Measurements from ENCODE around the gene RELB.

RELB gene

DNA sequence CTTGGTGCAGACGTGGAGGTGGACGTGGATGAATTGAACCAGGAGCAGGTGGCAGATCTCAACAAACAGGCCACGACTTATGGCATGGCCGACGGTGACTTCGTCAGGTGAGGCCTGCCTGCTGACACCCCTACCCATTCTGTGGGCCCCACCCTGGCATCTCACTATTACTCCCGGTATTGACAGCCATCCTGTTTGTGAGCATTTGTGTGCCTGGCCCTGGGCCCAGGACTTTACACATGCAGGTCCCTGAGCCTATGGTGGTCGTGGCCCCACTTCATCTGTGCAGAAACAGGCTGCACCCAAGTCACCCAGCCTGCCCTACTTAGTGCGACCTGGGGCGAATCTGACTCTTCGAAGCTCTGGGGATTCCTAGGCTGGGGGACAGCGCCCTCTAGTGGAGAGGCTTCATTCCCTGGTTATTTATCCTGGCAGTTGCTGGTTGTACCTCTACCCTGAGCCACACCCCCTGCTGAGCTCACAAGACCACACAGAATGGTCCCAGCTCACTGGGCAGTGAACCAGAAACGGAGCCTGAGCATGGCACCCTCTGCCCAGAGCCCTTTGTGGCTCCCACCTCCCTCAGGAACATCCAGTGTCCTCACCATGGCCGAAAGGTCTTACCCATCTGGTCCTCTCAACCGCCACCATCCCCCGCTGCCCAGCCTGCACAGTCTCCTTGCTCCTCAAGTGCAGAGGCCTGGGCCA is 58.1 kb downstream of the RELB start:
- DNase-seq (ENCODE audit: low read depth in 2 of 2), result peak; percentile 61 to 75

DNA sequence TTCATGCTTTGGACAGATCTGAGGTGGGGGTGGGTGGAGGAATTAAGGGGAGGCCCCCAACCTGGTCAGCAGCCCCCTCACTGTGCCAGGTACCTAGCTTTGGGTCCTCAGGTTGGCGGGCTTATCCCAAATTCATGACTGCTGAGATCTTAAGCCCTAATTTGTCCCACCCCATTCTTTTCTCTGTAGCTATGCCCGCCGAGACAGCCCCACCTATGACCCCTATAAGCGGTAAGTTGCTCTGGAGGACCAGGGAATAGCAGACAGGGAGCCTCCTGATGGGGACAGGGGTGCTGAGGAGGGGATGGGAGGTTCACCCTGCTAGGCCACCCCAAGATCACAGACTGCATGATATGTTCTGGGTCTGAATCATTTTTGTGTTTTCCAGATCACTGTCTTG is 60.7 kb downstream of the RELB start:
- DNase-seq (ENCODE audit: low read depth in 2 of 2), result no peak

DNA sequence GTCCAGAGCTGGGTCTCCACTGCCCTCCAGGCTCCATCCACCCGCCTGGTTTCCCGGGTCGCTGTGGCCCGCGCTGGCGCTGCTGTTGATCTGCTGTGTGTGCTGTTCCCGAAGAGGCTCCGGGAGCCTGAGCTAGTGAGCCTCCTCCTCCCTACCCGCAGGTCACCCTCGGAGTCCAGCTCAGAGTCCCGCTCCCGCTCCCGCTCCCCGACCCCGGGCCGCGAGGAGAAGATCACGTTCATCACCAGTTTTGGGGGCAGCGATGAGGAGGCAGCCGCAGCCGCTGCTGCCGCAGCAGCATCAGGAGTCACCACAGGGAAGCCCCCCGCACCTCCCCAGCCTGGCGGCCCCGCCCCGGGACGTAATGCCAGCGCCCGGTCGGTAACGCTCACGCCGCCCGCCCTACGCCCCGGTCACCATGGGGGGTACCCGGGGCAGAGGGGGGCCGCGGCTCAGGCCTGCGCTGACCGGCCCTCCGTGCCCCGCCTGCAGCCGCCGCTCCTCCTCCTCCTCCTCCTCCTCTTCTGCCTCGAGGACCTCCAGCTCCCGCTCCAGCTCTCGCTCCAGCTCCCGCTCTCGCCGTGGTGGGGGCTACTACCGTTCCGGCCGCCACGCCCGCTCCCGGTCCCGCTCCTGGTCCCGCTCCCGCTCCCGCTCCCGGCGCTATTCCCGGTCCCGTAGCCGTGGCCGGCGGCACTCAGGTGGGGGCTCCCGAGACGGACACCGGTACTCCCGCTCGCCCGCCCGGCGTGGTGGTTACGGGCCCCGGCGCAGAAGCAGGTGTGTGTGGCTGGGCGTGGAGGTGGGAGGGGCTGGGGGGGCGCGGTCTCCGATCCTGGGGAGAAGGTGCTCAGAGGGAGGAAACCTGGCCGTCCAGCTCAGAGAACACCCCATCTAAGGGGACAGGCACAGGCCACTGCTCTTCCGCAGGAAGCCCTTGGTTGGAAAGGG is 62.9 kb downstream of the RELB start:
- no peak for DNase-seq (ENCODE audit: low read depth in 2 of 2)

DNA sequence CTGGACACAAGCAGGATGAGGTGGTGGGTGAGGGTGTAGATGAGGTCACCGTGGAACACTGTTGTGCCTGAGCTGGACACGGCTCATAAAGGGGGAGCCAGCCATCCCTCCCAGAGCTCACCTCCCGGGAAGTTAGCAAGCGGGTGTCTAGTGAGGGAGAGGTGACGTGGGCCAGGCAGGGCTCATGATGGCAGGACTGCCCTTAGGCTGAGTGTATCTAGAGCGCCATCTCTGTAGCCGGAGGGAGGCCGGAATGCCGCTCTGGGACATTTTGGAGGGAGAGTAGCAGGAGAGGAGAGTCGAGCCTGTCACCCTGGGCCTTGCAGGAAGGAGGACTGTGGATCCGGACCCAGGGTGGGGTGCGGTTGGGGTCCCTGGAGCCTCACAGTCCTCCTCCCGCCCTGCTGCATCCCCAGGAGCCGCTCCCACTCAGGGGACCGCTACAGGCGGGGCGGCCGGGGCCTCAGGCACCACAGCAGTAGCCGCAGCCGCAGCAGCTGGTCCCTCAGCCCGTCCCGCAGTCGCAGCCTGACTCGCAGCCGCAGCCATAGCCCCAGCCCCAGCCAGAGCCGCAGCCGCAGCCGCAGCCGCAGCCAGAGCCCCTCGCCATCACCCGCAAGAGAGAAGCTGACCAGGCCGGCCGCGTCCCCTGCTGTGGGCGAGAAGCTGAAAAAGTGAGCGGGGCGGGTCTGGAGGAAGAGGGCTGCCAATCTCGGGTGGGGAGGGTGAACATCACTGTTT is 65.8 kb downstream of the RELB start:
- no peak for DNase-seq (ENCODE audit: low read depth in 2 of 2)

DNA sequence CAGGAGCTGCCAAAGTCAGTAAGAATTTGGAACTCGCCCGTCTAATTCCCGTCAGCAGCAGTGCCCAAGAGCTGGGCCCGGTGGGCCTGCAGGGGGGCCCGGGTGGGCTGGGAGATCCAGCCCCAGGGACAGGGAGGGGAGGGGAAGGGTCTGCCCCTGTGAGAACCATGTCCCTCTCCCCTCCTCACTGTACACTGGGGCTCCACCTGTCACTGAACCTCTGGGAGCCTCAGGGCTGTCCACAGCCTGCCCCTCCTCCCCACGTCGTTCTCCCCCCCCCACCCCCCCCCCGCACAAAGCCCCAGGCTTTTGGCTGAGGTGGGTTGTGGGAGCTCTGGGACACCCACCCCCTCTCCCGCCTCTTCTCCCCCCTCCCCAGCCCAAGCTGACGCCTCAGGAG is 66.8 kb downstream of the RELB start:
- DNase-seq (ENCODE audit: low read depth in 2 of 2), result no peak

DNA sequence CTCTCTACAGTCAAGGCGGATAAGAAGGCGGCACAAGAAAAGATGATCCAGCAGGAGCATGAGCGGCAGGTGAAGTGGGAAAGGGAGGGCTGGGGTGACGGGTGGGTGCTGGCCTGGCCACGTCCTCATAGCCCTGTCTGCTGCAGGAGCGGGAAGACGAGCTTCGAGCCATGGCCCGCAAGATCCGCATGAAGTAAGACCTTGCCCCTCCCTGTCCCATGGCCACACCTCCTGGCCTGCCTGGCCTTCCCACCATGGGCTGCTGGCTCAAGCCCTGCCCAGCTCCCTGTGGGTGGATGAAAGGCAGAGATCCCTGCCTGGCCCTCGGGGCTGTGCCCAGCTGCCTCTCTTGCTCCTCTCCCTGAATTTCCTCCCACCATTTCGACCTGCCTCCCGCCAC is 67.8 kb downstream of the RELB start:
- no peak for DNase-seq (ENCODE audit: low read depth in 2 of 2)

DNA sequence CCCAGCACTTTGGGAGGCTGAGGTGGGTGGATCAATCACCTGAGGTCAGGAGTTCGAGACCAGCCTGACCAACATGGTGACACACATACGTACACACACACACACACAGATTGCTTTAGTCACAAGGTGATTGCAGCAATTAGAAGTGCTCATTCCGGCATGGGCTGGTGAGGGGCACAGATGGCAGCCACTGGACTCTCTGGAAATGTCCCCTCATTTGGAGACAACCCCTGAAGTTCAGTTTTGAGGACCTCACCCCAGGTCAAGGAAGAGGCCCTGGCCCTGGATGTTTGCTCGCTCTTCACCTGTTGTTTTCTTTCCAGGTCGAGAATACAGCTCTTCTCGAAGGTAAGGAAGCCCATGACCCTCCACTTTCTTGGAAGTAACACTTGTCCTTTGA is 69.0 kb downstream of the RELB start:
- no peak for DNase-seq (ENCODE audit: low read depth in 2 of 2)

DNA sequence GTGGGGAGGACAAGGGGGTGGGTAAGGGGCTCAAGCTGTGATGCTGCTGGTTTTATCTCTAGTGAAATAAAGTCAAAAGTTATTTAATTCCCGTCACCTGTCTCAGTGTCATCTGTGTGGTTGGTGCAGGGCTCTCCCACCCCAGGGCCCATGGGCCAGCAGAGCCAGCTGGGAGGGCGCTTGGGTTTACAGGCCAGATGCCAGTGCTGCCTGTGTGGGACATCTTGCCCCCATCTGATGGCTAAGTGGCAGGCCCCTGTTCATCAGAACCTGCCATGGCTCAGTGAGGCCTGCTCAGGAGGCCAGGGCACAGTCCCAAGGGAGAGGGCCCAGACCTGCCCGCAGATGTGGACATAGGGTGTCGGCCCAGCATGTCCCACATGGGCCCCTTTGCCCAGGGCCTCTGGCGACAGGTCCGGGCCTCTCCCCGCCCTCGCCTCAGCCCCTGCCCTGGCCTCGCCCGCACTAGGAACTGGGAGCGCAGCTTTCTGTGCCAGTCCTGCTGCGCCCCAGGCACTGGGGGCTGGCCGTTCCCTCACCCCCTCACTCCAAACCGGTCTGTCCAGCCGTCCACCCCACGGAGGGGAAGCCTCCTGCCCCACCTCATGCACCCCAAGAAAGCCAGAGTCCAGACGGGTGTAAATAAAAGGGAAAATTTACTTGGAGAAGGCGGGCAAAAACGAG is 69.7 kb downstream of the RELB start:
- DNase-seq (ENCODE audit: low read depth in 2 of 2), result no peak

DNA sequence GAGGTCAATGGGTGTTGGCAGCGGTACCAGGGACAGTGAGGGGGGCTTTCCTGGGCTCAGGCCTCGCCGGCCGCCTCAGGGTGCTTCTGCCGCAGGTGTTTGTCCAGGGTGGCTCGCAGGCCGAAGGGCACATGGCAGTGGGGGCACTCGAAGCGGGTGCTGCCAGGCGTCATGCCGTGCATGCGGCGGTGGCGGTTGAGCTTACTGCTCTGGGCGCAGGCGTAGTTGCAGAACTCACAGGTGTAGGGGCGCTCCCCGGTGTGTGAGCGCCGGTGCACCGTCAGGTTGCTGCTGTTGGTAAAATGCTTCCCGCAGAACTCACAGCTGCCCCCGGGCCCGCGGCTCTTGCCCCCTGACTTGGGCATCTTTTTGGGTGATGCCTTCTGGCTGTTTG is 70.3 kb downstream of the RELB start:
- DNase-seq (ENCODE audit: low read depth in 2 of 2), result no peak

DNA sequence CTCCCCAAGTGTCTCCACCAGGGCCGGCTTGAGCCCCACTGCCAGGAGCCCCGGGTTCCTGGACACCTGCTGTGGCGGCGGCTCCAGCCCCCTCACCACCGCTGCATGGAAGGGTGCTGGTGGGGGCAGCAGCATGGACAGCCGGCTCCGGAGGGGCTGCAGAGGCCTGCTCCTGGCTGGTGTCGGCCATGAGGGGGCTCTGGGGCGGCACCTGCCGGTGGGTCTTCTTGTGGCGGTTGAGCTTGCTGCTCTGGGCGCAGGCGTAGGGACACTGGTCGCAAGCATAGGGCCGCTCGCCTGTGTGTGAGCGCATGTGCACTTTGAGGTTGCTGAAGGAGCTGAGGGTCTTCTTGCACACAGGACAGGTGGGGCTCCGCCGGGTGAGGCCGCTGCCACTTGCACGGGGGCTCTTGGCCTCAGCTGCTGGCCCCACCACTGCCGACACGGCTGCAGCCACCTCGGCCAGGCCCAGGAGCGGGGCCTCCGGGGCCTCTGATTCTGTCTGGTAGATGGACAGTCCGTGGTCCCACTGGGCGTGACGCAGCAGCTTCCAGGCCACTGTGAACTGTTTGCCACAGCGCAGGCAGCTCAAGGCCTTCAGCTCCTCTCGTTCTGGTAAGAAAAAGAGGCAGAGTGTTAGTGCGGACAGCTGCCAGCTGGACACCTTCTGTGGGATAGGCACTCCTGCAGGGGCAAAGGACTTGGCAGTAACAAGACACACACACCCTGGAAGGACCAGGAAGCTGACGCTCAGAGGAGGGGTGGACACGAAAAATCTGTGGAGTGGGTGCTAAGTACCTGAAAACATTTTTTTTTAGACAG is 70.9 kb downstream of the RELB start:
- DNase-seq (ENCODE audit: low read depth in 2 of 2), result no peak

DNA sequence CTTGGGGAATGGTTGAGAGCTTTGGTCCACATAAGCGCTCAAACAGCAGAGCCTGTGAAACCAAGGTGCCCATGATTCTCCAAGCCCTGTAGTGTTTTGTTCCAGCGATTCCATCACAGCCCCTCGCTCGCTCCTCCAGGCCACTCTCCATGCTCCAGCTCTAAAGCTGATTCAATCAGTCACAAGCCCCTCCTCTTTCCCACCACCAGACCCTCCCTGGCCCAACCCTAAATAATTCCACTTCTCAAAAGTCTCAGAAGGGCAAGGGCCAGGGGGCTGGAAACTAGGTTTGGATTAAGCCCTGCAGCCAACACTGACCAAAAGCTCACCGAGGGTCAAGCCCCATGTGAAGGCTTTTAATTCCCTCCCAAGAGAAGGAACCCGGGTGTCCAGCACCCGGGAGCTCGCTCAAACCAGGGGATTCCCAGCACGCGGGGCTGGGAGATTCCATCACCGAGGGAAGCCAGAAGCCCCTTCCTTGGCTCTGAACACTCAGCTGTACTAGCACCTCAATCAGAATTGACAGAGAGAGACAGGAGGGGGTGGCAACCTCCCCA is 73.6 kb downstream of the RELB start:
- DNase-seq (ENCODE audit: low read depth in 2 of 2), result no peak

DNA sequence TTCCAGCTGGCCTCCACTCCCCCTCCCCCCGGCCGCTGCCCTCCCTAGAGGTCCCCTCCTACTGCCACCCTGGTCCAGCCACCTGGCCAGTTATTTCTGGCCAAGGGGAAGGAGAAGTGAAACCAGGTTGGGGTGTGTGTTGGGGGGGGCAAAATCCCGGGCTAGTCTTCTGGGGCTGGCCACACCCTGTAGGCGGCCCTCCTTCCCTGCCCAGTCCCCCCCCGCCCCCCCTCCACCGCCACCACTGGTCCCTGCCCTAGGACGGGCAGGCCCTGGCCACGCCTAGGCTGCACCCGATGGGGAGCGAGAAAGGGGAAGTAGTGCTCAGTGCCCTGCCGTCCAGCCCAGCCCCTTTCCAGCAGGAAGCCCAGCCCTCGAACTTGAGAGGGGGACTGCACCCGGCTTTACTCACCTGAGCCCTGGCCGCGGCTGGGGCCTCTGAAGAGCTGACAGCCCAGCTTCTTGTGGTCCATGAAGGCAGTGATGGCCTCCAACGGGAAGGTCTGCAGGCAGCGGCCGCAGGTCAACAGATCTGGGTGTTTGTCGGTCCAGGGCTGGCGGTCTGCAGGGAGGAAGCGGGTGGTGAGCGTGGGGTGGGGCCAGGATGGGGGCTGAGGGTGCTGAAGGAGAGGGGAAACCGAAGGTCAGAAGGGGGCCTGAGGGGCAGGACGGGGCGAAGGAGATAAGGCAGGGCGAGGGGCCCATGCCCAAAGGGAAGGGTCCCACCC is 74.2 kb downstream of the RELB start:
- DNase-seq (ENCODE audit: low read depth in 2 of 2), result peak in 1 of 2 donors; percentile 37

DNA sequence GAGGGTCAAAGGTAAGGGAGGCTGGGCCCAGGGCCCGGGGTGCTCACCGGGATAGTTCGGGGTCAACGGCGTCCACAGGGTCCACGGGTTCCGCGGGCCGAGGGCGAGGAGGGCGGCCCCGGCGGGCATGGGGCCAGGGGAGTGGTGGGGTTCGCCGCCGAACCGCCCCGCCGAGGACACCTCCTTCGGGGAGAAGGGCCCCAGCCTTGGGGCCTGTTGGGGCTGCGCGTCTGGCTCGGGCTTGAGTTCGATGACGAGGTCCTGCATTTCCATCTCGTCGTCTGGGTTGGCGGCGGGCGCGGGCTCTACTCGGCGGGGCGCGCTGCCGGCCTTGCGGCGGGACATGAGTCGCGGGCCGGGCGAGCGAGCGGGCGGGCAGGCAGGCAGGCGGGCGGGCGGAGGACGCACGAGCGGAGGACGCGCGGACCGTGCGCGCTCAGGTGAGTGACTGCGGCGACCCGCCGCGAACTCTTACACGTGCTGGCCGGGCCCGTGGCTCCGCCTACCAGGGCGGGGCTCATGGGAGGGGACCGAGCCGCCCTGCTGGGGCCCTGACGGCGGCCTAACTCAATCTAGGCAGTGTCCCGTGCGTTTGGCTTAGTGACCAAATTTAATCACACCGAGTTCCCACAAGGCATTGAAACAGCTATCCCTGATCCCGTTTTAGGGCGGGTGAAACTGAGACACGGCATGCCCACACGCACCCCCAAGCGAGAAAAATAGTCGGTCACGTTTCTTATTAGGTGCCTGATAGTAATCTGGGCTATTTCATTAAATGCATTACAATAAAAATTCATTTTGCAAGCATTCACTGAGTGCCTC is 75.0 kb downstream of the RELB start, which contains the start of gene ZNF296:
ZNF296 (minus strand) TSS at position 450 of the 822 bp plus-strand sequence; CDS start at position 345, 105 bp downstream.
- DNase-seq (ENCODE audit: low read depth in 2 of 2), result peak; percentile 52 to 80

DNA sequence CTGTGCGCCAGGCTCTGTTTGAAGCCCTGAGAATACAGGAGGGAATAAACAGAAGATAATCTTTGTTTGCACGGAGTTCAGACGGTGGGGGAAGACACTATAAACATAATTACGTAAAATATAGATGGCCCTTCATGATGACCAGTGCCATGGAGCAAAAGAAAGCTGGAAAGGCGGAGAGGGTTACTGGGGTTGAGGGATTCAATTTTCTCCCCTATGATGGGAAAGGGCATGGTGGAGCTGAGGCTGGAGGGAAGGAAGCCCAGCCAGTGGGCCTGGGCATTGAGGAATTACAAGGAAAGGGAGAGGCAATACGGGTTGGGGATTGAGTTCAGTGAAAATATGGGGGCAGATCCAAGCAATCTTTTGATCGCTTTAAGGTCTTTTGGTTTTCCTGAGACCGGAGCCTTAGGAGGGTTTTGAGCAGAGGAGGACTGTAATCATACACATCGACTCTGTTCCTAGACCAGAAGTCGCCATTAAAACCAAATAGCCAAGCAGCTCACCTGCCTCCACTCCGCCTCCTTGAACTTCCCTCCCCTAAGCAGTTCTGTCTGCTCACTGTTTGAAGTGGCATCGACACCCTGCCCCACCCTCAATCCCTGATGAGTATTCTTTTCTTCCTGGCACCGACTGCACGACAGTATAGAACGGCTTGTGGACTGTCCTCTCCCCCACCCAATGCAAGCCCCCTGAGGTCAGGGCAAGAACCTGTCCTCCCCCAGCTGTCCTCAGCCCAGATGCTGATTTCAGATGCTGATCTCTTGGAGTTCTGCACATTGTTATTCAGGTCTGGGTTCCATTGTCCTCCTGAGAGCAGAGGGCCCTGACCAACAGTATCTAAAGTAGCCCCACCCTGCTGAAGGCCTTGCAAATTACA is 75.8 kb downstream of the RELB start:
- DNase-seq (ENCODE audit: low read depth in 2 of 2), result no peak

DNA sequence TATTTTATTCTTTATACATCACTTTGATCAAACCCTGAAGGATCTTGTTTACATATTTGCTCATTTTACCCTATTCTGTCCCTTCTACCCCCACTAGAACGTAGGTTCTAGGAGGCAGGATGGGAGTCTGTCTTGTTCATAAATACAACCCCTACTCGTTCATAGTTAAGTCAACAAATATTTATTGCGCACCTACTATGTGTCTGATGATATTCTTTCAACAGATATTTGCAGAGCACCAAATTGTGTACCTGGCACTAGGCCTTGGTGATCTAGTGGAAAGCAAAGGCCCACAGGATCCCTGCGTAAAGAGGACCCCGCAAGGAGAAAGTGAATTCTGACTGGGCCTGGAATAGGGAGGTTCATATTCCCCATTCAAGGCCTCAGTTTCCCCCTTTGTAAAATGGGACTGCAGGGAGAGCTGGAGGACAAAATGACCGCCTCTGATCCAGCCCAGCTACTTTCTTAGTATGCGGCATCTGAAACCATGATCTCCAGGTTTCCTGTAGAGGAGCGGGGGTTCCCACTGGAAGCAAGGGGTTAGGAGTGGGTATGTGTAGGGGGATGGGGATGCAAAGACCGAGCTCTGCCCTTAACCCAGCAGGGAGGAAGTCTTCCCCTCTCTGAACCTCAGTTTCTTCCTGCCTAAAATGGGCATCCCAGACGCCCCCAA is 77.3 kb downstream of the RELB start:
- no peak for DNase-seq (ENCODE audit: low read depth in 2 of 2)

DNA sequence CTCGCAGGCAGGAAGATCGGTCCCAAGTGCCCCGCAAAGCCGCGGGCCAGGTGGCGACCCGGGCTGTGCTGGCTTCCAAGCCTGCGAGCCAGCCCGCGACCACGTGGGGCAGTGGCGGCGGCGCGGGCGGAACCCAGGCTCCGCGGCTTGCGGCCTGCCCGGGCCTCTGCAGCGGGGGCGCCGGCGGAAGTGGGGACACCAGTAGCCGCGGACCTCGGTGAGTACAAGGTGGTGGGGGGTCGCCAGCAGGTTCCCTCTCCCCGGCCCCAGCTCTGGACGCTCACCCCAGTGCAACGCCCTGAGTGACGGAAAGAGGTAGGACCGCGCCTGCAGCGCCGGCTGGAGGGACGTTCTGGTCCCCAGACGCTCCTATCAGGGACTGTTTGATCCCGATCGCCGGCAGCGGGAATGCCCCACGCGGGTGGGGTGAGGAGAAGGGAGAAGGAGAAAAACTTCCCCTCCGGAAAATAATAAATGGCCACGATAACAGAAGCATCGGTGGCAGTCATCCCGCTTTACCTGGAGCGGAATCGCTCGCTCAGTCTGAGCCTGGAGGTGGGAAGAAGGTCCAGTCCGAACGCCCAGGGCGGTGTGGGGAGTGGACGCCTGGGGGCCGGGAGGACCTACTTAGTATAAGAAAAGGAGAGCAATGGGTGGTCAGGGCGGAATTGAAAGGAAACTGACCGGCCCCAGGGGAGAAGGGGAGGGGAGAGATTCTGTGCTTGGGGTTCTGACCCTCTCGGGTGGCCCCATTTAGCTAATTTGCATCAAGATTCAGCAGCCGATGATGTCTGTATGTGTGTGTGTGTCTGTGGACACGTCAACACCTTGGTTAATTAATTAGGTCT is 78.0 kb downstream of the RELB start, which contains the start of gene GEMIN7:
GEMIN7 (plus strand) TSS at position 198 of the 848 bp plus-strand sequence. CDS start 10,855 bp downstream, outside the sequence.
- DNase-seq (ENCODE audit: low read depth in 2 of 2), result peak; percentile 50 to 76
